Psoas muscle (tissue), 8 donors: ENCODE measurements around the gene SRM. TPM values are rescaled to one million over a fixed set of nuclear protein-coding genes. Genes with fewer than 3 reads are reported as not detected.

Experiments
- ATAC-seq, 4 donors: fragments of 200-7000 bp; cut with Tn5 transposase; one replicate each; pipeline ENCODE4 v1.9.1; 2020; ENCODE audit warnings: moderate library complexity in 3 of 4, mild to moderate bottlenecking in 2 of 4
- DNase-seq, 2 donors: peaks; one replicate each; pipeline ENCODE4 v3.0.0-alpha.2; 2020
- H3K27ac ChIP-seq: fragments of 200-600 bp; one replicate; pipeline ENCODE4 v1.8.0; 2022
- H3K27me3 ChIP-seq, 3 donors: fragments of 200-600 bp in 1 of 3; one replicate each; pipeline versions ENCODE4 v1.6.1 to v1.8.0; 2013 to 2022; ENCODE audit warnings: low read length in 2 of 3, mild to moderate bottlenecking in 2 of 3, moderate library complexity in 1 of 3; ENCODE audit not compliant: insufficient read depth in 3 of 3
- H3K36me3 ChIP-seq, 2 donors: fragments of 200-600 bp in 1 of 2; one replicate each; pipeline versions ENCODE4 v1.6.1 to v1.8.0; 2013 to 2022; ENCODE audit warnings: low read depth in 1 of 2, mild to moderate bottlenecking in 1 of 2, moderate library complexity in 1 of 2; ENCODE audit not compliant: insufficient read depth in 1 of 2
- H3K4me1 ChIP-seq: fragments of 200-600 bp; one replicate; pipeline ENCODE4 v1.8.0; 2022
- H3K4me3 ChIP-seq: fragments of 200-600 bp; one replicate; pipeline ENCODE4 v1.8.0; 2022; ENCODE audit warnings: mild to moderate bottlenecking
- H3K9me3 ChIP-seq: fragments of 200-600 bp; one replicate; pipeline ENCODE4 v1.8.0; 2022
- WGBS, 3 donors: extraction: QIAGEN DNeasy Blood & Tissue Kit; methylation state at CpG; one replicate each; pipeline versions ENCODE4 v1.1.6 to v1.1.7; 2013; 5-methylcytosine and 5-hydroxymethylcytosine counted together
- intact Hi-C, 2 donors: fragments of 100-400 bp; cut with DNase I; formaldehyde crosslinking; loops; one replicate each; pipeline versions ENCODE4 v1.11.0 to v1.14.2; 2022
- polyA plus RNA-seq, 3 donors: library from polyadenylated mRNA; stranded (reverse); fragments of 200-250 nt; gene quantifications; one replicate each; pipeline ENCODE4 v1.2.3, GENCODE V29; 2013
- total RNA-seq, 4 donors: library from RNA; stranded (reverse); fragmentation: NEBNext Ultra II Directional in 2 of 4; extraction: Animal tissue kit (Norgen Biotek cat#: 25700) in 2 of 4; gene quantifications; one replicate each; pipeline versions ENCODE4 v1.2.1 to v1.2.4, GENCODE V29; 2021 to 2023
- TF ChIP-seq, protein P1 (sequence below): fragments of 200-600 bp; IDR thresholded peaks from one replicate; pipeline ENCODE4 v1.8.0; 2022; ENCODE audit warnings: antibody characterized with exemption
- donor health status: healthy with polysubstance abuse.
- donor health status: DM: no; HTN: no; CAD: no; lungs with moderate emphysema.
- donor health status: Bipolar disorder and iron deficiency.
- donor health status: healthy.
- donor health status: DM: yes; HTN: yes; CAD: no.
- donor health status: DM: no; HTN: no; CAD: no.
- donor health status: DM: no; HTN: no; CAD: no.
- donor health status: DM: yes; HTN: yes; CAD: no.

The SRM gene
- total and polyA plus RNA-seq, 7 donors, result 60.4 to 163 (median 79.3) TPM

DNA sequence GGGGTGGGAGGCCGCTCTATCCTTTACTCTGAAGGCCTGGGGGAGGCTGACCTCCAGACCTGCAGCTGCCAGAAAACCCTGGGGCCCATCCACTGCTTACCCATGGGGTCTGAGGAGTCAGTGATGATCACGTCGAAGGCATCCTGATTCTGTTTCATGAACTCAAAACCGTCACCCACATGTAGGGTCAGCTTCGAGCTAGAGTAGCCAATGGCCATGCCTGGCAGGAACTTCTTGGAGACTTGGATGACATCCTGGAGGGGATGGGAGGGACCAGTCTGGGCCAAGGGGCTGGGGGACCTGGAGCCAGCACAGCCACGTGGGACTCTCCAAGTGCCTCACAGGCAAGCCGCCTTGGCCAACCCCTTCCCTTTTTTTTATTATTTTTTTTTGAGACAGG, 3.3 kb downstream of the SRM start:
- Histone ChIP-seq H3K27me3 (peaks cover 0 to 5% (median 0%) of the 10 kb centered on the region in 3 donors), H3K27ac (no peak overlapping the region), H3K9me3 (no peaks in the 10 kb centered on the region), H3K4me3 (no peak overlapping the region), H3K36me3 (peaks cover 4 to 37% of the 10 kb centered on the region in 2 donors), H3K4me1 (peaks cover 12% of the 10 kb centered on the region)
- WGBS, 3 donors, result 79 to 87% (median 80%) methylated on average over 7 of the region's 7 CpGs
- intact Hi-C loops, result no loop called here
- DNase-seq (peak in 1 of 2 donors; percentile 19), ATAC-seq (no peak)
- TF ChIP-seq, protein P1, sequence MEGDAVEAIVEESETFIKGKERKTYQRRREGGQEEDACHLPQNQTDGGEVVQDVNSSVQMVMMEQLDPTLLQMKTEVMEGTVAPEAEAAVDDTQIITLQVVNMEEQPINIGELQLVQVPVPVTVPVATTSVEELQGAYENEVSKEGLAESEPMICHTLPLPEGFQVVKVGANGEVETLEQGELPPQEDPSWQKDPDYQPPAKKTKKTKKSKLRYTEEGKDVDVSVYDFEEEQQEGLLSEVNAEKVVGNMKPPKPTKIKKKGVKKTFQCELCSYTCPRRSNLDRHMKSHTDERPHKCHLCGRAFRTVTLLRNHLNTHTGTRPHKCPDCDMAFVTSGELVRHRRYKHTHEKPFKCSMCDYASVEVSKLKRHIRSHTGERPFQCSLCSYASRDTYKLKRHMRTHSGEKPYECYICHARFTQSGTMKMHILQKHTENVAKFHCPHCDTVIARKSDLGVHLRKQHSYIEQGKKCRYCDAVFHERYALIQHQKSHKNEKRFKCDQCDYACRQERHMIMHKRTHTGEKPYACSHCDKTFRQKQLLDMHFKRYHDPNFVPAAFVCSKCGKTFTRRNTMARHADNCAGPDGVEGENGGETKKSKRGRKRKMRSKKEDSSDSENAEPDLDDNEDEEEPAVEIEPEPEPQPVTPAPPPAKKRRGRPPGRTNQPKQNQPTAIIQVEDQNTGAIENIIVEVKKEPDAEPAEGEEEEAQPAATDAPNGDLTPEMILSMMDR, result no peak

DNA sequence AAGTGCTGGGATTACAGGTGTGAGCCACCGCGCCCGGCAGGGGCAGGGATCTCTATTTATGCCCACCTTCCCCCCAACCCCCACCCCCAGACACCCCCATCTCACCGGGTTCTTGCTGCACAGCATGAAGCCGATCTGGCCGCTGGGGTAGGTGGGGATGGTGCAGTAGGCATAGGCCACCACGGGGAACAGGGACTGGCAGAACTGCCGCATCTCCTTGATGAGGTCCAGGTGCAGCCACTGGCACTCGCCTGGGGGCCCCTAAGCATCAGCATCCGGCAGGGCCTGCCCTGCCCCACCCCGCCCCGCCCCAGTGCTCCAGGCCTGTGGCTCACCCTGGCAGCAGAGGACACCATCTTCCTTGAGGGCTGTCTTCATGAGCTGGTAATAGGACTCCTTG, 4.1 kb downstream of the SRM start:
- Histone ChIP-seq H3K36me3 (peaks cover 4 to 37% of the 10 kb centered on the region in 2 donors), H3K4me3 (no peak overlapping the region), H3K27me3 (peaks cover 0 to 5% (median 0%) of the 10 kb centered on the region in 3 donors), H3K4me1 (peaks cover 8% of the 10 kb centered on the region), H3K27ac (no peak overlapping the region), H3K9me3 (no peaks in the 10 kb centered on the region)
- TF ChIP-seq, protein P1, result no peak
- DNase-seq (peak in 1 of 2 donors; percentile 27), ATAC-seq (no peak)
- WGBS, 3 donors, result 88 to 94% (median 90%) methylated on average over 11 to 12 of the region's 12 CpGs
- intact Hi-C loops, result no loop called here

DNA sequence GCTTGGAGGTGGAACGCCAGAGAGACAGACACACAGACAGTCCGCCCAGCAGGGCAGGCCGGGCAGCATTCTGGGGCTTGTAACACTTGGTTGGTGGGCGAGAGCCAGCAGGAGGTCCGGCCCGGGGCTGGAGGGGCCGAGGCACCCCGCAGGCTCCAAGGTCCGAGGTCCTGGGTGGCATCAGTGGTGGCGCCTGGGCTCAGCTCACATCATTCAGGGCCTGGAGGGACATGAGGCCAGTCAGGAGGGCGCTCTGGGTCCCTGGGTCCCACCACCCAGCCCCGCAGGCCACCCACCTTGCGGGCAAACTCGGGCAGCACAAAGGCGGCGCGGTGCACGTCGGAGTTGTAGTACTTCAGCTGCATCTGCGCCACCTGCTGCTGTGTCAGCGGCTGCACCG, 5.2 kb downstream of the SRM start:
- Histone ChIP-seq H3K27ac (no peak overlapping the region), H3K4me1 (peaks cover 7% of the 10 kb centered on the region), H3K36me3 (peaks cover 4 to 37% of the 10 kb centered on the region in 2 donors), H3K9me3 (no peaks in the 10 kb centered on the region), H3K4me3 (no peak overlapping the region), H3K27me3 (peaks cover 0 to 5% (median 0%) of the 10 kb centered on the region in 3 donors)
- 83 to 85% (median 84%) methylated on average over 21 to 22 of the region's 22 CpGs for WGBS, 3 donors
- TF ChIP-seq, protein P1, result no peak
- DNase-seq (no peak), ATAC-seq (no peak)
- intact Hi-C loops, result no loop called here

DNA sequence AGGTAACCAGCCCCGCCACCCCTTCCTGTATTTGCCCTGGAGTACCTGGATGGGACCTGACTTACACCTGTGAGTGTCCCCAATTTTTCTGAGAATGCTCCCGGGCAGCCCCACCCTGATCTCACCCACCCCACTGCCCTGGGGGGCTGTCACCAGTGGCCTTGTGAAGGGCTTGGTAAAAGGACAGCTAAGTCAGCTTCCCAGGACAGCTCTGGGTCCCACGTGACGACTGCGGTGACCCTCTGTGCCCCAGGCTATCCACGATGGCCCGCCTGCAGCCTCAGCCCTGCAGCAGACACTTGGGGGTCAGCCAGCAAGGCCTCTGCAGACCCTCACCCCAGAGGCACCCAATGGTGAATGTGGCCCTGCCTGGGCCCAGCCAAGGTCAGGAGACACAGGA, 5.6 kb downstream of the SRM start:
- Histone ChIP-seq H3K36me3 (peaks cover 4 to 37% of the 10 kb centered on the region in 2 donors), H3K4me1 (peaks cover 7% of the 10 kb centered on the region), H3K4me3 (no peak overlapping the region), H3K27me3 (peaks cover 0 to 5% (median 0%) of the 10 kb centered on the region in 3 donors), H3K9me3 (no peaks in the 10 kb centered on the region), H3K27ac (no peak overlapping the region)
- no peak for DNase-seq
- TF ChIP-seq, protein P1, result no peak
- ATAC-seq, result peak in 2 of 4 donors; percentile 5 to 10
- intact Hi-C loops, result no loop called here
- WGBS, 3 donors, result 81 to 86% (median 85%) methylated on average over 7 of the region's 7 CpGs

DNA sequence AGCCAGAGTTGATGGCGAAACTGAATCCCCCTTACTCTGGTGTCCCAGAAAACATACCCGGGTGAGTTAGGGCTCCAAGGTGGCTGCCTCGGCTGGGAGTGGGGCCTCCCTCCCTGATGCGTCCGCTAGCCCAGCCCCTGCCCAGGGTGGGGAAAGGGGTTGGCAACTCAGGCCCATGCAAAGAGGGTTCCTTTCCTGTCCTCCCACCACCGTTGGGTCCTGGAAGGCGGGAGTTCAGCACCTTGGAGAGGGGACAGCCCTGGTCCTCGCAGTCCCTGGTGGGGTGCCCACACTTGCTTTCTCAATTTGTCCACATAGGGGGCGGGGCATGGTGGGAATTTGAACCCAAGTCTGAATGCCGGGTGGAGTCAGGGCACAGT, 6.1 kb downstream of the SRM start:
- TF ChIP-seq, protein P1, result no peak
- intact Hi-C loops, result no loop called here
- peak; percentile 26 to 49 (median 44) for ATAC-seq
- peaks cover 3% of the 10 kb centered on the region for H3K4me1 ChIP-seq
- no peaks in the 10 kb centered on the region for H3K9me3 ChIP-seq
- H3K36me3 ChIP-seq, result peaks cover 4 to 37% of the 10 kb centered on the region in 2 donors
- 50 to 52% (median 51%) methylated on average over 10 of the region's 10 CpGs for WGBS, 3 donors
- H3K4me3 ChIP-seq, result no peak overlapping the region
- no peak overlapping the region for H3K27ac ChIP-seq
- H3K27me3 ChIP-seq, result peaks cover 0 to 5% (median 0%) of the 10 kb centered on the region in 3 donors
- peak in 1 of 2 donors; percentile 28 for DNase-seq
